Measurements from ENCODE around the gene GPR161. TPM values are rescaled to one million over a fixed set of nuclear protein-coding genes. Genes with fewer than 3 reads are reported as not detected.
A peak's percentile ranks its signal among the peaks of the same experiment; 100 is the strongest.

Gene GPR161
- total and polyA plus RNA-seq, 2 of the 13 experiments (the other 11 are each of a cell fraction or from before 2014, with no cell fraction given): 0.13 to 0.35 TPM

DNA sequence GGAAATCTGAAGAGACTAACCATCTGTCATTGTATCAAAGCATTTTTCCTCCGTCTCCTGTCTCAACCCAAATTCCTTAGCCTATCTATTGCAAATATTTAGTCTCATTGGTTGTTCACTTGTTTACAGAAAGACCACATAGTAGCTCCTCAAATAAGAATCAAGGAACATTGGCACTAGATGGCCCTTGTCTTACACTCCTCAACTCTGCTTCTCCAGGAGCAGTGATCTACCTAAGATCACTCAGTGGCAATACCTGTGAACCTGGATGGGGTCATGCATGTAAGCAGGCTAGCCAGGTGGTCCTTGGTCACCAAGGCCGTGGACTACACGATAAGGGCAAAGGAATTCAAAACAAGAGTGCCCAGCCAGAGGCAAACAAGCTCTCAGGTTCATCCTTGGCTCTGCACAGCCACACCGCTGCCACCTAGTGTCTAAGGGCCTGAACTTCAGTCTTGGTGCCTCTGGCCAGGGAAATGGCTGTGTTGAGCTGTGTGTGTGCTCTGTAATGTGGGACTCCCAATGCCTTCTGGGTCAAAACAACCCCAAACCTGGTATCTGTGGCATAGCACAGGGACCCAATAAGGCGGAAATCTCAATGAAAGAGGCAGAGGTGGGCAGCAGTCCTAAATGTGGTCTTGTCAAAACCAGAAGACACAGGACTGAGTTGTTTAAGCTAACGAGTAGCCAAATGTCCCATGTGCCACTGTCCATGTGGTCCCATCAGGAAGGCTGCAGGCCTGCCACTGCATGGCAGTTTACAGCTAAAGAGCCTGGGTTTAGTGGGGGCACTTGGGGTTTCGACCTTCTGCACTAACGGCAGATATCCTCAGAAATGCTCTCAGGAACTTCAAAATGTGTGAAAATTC lies 54.5 kb downstream of the GPR161 start (continued):
- TF ChIP-seq, protein P1, sequence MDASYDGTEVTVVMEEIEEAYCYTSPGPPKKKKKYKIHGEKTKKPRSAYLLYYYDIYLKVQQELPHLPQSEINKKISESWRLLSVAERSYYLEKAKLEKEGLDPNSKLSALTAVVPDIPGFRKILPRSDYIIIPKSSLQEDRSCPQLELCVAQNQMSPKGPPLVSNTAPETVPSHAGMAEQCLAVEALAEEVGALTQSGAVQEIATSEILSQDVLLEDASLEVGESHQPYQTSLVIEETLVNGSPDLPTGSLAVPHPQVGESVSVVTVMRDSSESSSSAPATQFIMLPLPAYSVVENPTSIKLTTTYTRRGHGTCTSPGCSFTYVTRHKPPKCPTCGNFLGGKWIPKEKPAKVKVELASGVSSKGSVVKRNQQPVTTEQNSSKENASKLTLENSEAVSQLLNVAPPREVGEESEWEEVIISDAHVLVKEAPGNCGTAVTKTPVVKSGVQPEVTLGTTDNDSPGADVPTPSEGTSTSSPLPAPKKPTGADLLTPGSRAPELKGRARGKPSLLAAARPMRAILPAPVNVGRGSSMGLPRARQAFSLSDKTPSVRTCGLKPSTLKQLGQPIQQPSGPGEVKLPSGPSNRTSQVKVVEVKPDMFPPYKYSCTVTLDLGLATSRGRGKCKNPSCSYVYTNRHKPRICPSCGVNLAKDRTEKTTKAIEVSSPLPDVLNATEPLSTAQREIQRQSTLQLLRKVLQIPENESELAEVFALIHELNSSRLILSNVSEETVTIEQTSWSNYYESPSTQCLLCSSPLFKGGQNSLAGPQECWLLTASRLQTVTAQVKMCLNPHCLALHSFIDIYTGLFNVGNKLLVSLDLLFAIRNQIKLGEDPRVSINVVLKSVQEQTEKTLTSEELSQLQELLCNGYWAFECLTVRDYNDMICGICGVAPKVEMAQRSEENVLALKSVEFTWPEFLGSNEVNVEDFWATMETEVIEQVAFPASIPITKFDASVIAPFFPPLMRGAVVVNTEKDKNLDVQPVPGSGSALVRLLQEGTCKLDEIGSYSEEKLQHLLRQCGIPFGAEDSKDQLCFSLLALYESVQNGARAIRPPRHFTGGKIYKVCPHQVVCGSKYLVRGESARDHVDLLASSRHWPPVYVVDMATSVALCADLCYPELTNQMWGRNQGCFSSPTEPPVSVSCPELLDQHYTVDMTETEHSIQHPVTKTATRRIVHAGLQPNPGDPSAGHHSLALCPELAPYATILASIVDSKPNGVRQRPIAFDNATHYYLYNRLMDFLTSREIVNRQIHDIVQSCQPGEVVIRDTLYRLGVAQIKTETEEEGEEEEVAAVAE (CRISPR knock-in tag; IDR thresholded peaks at IDR 0.05; ENCODE audit: borderline replicate concordance): peak; percentile 17; the same call in 1 of the 2 replicates
- TF ChIP-seq SPEN (CRISPR knock-in tag; IDR thresholded peaks at IDR 0.05; ENCODE audit: low read depth): 0 out of 2 replicates have a peak, but pooled peaks have one; percentile 13
- TF ChIP-seq SP140L (CRISPR knock-in tag; IDR thresholded peaks at IDR 0.05; ENCODE audit: borderline replicate concordance): no peak
- peak; percentile 44; the same call in 1 of the 2 replicates for TF ChIP-seq ZNF556 (CRISPR knock-in tag; IDR thresholded peaks at IDR 0.05; ENCODE audit: borderline replicate concordance)
- no peak for TF ChIP-seq MXI1 (IDR thresholded peaks at IDR 0.05; ENCODE audit: borderline replicate concordance, low read depth, low read length)
- no peak for TF ChIP-seq ELF4 (CRISPR knock-in tag; IDR thresholded peaks at IDR 0.05; ENCODE audit: borderline replicate concordance)
- TF ChIP-seq, protein P2, sequence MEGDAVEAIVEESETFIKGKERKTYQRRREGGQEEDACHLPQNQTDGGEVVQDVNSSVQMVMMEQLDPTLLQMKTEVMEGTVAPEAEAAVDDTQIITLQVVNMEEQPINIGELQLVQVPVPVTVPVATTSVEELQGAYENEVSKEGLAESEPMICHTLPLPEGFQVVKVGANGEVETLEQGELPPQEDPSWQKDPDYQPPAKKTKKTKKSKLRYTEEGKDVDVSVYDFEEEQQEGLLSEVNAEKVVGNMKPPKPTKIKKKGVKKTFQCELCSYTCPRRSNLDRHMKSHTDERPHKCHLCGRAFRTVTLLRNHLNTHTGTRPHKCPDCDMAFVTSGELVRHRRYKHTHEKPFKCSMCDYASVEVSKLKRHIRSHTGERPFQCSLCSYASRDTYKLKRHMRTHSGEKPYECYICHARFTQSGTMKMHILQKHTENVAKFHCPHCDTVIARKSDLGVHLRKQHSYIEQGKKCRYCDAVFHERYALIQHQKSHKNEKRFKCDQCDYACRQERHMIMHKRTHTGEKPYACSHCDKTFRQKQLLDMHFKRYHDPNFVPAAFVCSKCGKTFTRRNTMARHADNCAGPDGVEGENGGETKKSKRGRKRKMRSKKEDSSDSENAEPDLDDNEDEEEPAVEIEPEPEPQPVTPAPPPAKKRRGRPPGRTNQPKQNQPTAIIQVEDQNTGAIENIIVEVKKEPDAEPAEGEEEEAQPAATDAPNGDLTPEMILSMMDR (CRISPR knock-in tag; IDR thresholded peaks at IDR 0.05): peak; percentile 93
- peak; percentile 66 for TF ChIP-seq TEAD3 (CRISPR knock-in tag; optimal IDR thresholded peaks at IDR 0.05; ENCODE audit: borderline replicate concordance)
- TF ChIP-seq CCAR2 (optimal IDR thresholded peaks at IDR 0.05; ENCODE audit: low read depth, low read length): no peak
- 0 out of 2 replicates have a peak, but pooled peaks have one; percentile 20 for TF ChIP-seq ZFX (CRISPR knock-in tag; IDR thresholded peaks at IDR 0.05; ENCODE audit: low read depth)
- TF ChIP-seq GATAD2A (CRISPR knock-in tag; IDR thresholded peaks at IDR 0.05): peak; percentile 34; the same call in 1 of the 2 replicates
- peak; percentile 28 for TF ChIP-seq SALL1 (CRISPR knock-in tag; IDR thresholded peaks at IDR 0.05)
- no peak for TF ChIP-seq NCOA5 (CRISPR knock-in tag; IDR thresholded peaks at IDR 0.05)
- peak; percentile 57 for TF ChIP-seq XRCC5 (optimal IDR thresholded peaks at IDR 0.05; ENCODE audit: low read length)
- TF ChIP-seq, protein P3, sequence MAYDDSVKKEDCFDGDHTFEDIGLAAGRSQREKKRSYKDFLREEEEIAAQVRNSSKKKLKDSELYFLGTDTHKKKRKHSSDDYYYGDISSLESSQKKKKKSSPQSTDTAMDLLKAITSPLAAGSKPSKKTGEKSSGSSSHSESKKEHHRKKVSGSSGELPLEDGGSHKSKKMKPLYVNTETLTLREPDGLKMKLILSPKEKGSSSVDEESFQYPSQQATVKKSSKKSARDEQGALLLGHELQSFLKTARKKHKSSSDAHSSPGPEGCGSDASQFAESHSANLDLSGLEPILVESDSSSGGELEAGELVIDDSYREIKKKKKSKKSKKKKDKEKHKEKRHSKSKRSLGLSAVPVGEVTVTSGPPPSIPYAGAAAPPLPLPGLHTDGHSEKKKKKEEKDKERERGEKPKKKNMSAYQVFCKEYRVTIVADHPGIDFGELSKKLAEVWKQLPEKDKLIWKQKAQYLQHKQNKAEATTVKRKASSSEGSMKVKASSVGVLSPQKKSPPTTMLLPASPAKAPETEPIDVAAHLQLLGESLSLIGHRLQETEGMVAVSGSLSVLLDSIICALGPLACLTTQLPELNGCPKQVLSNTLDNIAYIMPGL (CRISPR knock-in tag; IDR thresholded peaks at IDR 0.05; ENCODE audit: borderline replicate concordance in 1 of 2, low read depth in 1 of 2): 0 out of 4 replicates have a peak, but pooled peaks of 1 of the 2 experiments have one; percentile 20
- peak; percentile 85 for TF ChIP-seq STAG1 (CRISPR knock-in tag; IDR thresholded peaks at IDR 0.05)
